Spleen (tissue), 7 donors: ENCODE results near the gene CSTPP1.

Experiments
- POLR2A ChIP-seq, 3 donors: fragments of 450-650 bp; IDR thresholded peaks; one replicate each; pipeline ENCODE4 v1.5.1; 2017; ENCODE audit warnings: antibody characterized with exemption in 3 of 3, mild to moderate bottlenecking in 1 of 3
- POLR2AphosphoS5 ChIP-seq, 3 donors: sonication (generic); formaldehyde crosslinking; IDR thresholded peaks; one replicate each; pipeline ENCODE4 v1.5.1; 2017; ENCODE audit warnings: antibody characterized with exemption in 3 of 3
- TF ChIP-seq, protein P1 (sequence below), 11 experiments: fragments of 200-600 bp in 7 of 11; fragments of 450-650 bp in 4 of 11; sonication (generic) in 4 of 11; IDR thresholded peaks in 8 of 11; conservative IDR thresholded peaks in 3 of 11; 1 replicate in 7 of 11; 2 replicates in 4 of 11; pipeline versions ENCODE4 v1.4.0 to v1.8.0; 2016 to 2021; ENCODE audit warnings: antibody characterized with exemption in 11 of 11, inconsistent platforms in 4 of 11, mild to moderate bottlenecking in 1 of 11
- donor health status: DM: no; HTN: no; CAD: no; lungs with moderate emphysema.
- donor health status: DM: no; HTN: no; CAD: no.
- donor health status: DM: no; HTN: no; CAD: no.

- TF ChIP-seq POLR2AphosphoS5 (IDR thresholded peaks at IDR 0.05) (no peak), POLR2A (IDR thresholded peaks at IDR 0.05) (no peak)
- TF ChIP-seq, protein P1, sequence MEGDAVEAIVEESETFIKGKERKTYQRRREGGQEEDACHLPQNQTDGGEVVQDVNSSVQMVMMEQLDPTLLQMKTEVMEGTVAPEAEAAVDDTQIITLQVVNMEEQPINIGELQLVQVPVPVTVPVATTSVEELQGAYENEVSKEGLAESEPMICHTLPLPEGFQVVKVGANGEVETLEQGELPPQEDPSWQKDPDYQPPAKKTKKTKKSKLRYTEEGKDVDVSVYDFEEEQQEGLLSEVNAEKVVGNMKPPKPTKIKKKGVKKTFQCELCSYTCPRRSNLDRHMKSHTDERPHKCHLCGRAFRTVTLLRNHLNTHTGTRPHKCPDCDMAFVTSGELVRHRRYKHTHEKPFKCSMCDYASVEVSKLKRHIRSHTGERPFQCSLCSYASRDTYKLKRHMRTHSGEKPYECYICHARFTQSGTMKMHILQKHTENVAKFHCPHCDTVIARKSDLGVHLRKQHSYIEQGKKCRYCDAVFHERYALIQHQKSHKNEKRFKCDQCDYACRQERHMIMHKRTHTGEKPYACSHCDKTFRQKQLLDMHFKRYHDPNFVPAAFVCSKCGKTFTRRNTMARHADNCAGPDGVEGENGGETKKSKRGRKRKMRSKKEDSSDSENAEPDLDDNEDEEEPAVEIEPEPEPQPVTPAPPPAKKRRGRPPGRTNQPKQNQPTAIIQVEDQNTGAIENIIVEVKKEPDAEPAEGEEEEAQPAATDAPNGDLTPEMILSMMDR (IDR thresholded peaks at IDR 0.05 in 8 of 11, conservative IDR thresholded peaks at IDR 0.05 in 3 of 11), result no peak
These were observed 48.4 kb downstream of the CSTPP1 start for GRCh38 chr11:46984987-46985386.
